ENCODE results near the gene PI4KA. TPM values are rescaled to one million over a fixed set of nuclear protein-coding genes. Genes with fewer than 3 reads are reported as not detected.

PI4KA gene
- total RNA-seq, 2 donors from 2014 or later: 42.5 to 47.2 TPM

GRCh38 chr22:20847318-20847822, 11.2 kb downstream of the PI4KA start:
- TF ChIP-seq POLR2A (IDR thresholded peaks at IDR 0.05): no peak
- no peak for TF ChIP-seq CTCF (IDR thresholded peaks at IDR 0.05)
- no peaks in the 10 kb centered on the region for H3K9me3 ChIP-seq
- ATAC-seq (no peak), DNase-seq (no peak)
- peaks cover 20% of the 10 kb centered on the region for H3K4me1 ChIP-seq
- H3K36me3 ChIP-seq (replicated peaks in 1 of 2; ENCODE audit: insufficient read depth in 1 of 2, low read depth in 2 of 2): no peaks in the 10 kb centered on the region
- H3K27ac ChIP-seq: no peak overlapping the region
- intact Hi-C loops (cut with DNase I): no loop called here
- 93 to 100% methylated on average over 2 of the region's 2 CpGs for WGBS, 2 donors
- no peak overlapping the region for H3K4me3 ChIP-seq
- no peaks in the 10 kb centered on the region for H3K27me3 ChIP-seq

- H3K4me3 ChIP-seq: no peak overlapping the region
- intact Hi-C loops (cut with DNase I): no loop called here
- no peaks in the 10 kb centered on the region for H3K36me3 ChIP-seq (replicated peaks in 1 of 2; ENCODE audit: insufficient read depth in 1 of 2, low read depth in 2 of 2)
- H3K27me3 ChIP-seq: no peaks in the 10 kb centered on the region
- no peak overlapping the region for H3K27ac ChIP-seq
- no peak for ATAC-seq
- TF ChIP-seq CTCF (IDR thresholded peaks at IDR 0.05): no peak
- TF ChIP-seq POLR2A (IDR thresholded peaks at IDR 0.05): no peak
- H3K9me3 ChIP-seq: no peaks in the 10 kb centered on the region
- 67% methylated on average over 5 of the region's 5 CpGs for WGBS, 2 donors
- peaks cover 20% of the 10 kb centered on the region for H3K4me1 ChIP-seq
- no peak for DNase-seq
Measured at GRCh38 chr22:20844055-20845037, 14.3 kb downstream of the PI4KA start.

DNA sequence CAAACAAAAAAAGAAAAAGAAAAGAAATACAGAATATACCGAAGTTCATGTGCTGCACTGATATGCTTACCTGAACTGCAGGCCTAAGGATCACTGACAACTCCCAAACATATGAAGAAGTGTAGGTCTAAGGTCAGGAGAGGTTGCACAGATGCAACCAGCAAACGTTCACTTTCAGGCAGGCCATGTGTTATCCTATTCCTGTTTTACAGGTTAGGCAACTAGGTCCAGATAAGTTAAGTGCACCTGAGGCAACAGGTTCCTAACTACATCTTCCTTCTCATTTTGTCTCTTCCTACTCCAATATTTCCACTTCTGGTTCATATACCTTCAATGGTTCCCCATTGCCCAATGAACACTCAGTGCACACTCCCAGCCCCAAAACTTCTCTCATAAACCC, 15.1 kb downstream of the PI4KA start:
- ATAC-seq (no peak), DNase-seq (no peak)
- peaks cover 20% of the 10 kb centered on the region for H3K4me1 ChIP-seq
- TF ChIP-seq CTCF (IDR thresholded peaks at IDR 0.05): no peak
- TF ChIP-seq POLR2A (IDR thresholded peaks at IDR 0.05): no peak
- whole genome bisulfite sequencing, 2 donors: 8 to 19% methylated on average over 2 of the region's 2 CpGs
- H3K27me3 ChIP-seq: no peaks in the 10 kb centered on the region
- no peaks in the 10 kb centered on the region for H3K9me3 ChIP-seq
- H3K4me3 ChIP-seq: no peak overlapping the region
- intact Hi-C loops (cut with DNase I): no loop called here
- no peak overlapping the region for H3K27ac ChIP-seq
- H3K36me3 ChIP-seq (replicated peaks in 1 of 2; ENCODE audit: insufficient read depth in 1 of 2, low read depth in 2 of 2): no peaks in the 10 kb centered on the region

DNA sequence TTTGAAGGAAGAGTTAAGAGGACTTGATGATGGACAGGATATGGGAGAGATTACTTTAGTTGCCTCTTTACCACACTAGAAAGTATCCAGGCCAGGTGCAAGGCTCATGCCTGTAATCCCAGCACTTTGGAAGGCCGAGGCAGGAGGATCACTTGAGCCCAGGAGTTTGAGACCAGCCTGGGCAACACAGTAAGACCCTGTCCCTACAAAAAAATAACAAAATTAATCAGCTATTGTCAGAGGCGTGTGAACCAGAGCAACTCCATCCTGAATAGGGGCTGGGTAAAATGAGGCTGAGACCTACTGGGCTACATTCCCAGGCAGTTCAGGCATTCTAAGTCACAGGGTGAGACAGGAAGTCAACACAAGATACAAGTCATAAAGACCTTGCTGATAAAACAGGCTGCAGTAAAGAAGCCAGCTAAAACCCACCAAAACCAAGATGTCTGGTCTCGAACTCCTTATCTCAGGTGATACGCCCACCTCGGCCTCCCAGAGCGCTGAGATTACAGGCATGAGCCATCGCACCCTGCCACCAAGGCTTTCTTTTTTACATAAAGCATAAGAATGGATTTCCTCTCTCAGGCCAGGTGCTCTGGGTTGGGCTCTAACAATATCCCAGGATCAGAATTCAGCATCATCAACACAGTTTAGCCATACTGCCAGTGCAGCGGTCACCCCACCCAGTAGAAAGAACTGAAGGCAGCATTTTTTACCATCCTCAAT, 17.8 kb downstream of the PI4KA start:
- H3K27ac ChIP-seq: no peak overlapping the region
- WGBS, 2 donors: 72 to 80% methylated on average over 8 of the region's 8 CpGs
- H3K36me3 ChIP-seq (replicated peaks in 1 of 2; ENCODE audit: insufficient read depth in 1 of 2, low read depth in 2 of 2): no peaks in the 10 kb centered on the region
- intact Hi-C loops (cut with DNase I): no loop called here
- no peak overlapping the region for H3K4me3 ChIP-seq
- TF ChIP-seq POLR2A (IDR thresholded peaks at IDR 0.05): no peak
- no peak for TF ChIP-seq CTCF (IDR thresholded peaks at IDR 0.05)
- H3K4me1 ChIP-seq: peaks cover 20% of the 10 kb centered on the region
- DNase-seq (no peak), ATAC-seq (no peak)
- H3K27me3 ChIP-seq: no peaks in the 10 kb centered on the region
- no peaks in the 10 kb centered on the region for H3K9me3 ChIP-seq

Measured in body of pancreas (tissue), 4 donors.